ES-I3 (cell line): ENCODE measurements around the gene SIAE.
"Not testable (repeated sequence)": the region's sequence is repeated elsewhere in the genome, so short reads cannot be mapped to it uniquely, and the experiment has no call there.

ENCODE experiments used
- H3K36me3 ChIP-seq: 2 replicates; pipeline ENCODE4 v1.6.1; 2013; ENCODE audit warnings: mild to moderate bottlenecking, low read length, control low read depth, moderate library complexity; ENCODE audit not compliant: insufficient read depth
- H3K4me1 ChIP-seq: 2 replicates; pipeline ENCODE4 v1.6.1; 2013; ENCODE audit warnings: mild to moderate bottlenecking, control low read depth, low read length; ENCODE audit not compliant: insufficient read depth
- H3K9ac ChIP-seq: 2 replicates; pipeline ENCODE4 v1.6.1; 2013; ENCODE audit warnings: low read depth, mild to moderate bottlenecking, low read length, moderate library complexity
- H3K9me3 ChIP-seq: 2 replicates; pipeline ENCODE4 v1.6.1; 2013; ENCODE audit warnings: mild to moderate bottlenecking, low read length, moderate library complexity; ENCODE audit not compliant: control insufficient read depth, insufficient read depth

SIAE gene

GRCh38 chr11:124623861-124624525, 49.5 kb downstream of the SIAE start:
- Histone ChIP-seq H3K9ac (peak overlapping the region; percentile 76; the same call in 1 of the 2 replicates), H3K36me3 (peaks cover 14% of the 10 kb centered on the region), H3K4me1 (peaks cover 3% of the 10 kb centered on the region; the same call in 1 of the 2 replicates), H3K9me3 (no peaks in the 10 kb centered on the region)

GRCh38 chr11:124622531-124623451, 50.7 kb downstream of the SIAE start, which contains the start of gene TBRG1:
Gene TBRG1 (plus strand): TSS chr11:124622864. CDS start chr11:124623084, 220 bp downstream.
- peak within 1 kb of the TSS; percentile 76 for H3K9ac ChIP-seq

GRCh38 chr11:124618863-124619262, 54.7 kb downstream of the SIAE start:
- no peaks in the 10 kb centered on the region for H3K36me3 ChIP-seq
- no peak overlapping the region for H3K9ac ChIP-seq
- peaks cover 1% of the 10 kb centered on the region; the same call in 1 of the 2 replicates for H3K4me1 ChIP-seq
- no peaks in the 10 kb centered on the region for H3K9me3 ChIP-seq

More at GRCh38 chr11:124622531-124623451, 50.7 kb downstream of the SIAE start, which contains the start of gene TBRG1:
- H3K9me3 ChIP-seq: no peaks in the 10 kb centered on the region
- H3K36me3 ChIP-seq: peaks cover 14% of the 10 kb centered on the region
- H3K4me1 ChIP-seq: peaks cover 3% of the 10 kb centered on the region; the same call in 1 of the 2 replicates

- H3K9ac ChIP-seq: no peak overlapping the region
- H3K4me1 ChIP-seq: no peaks in the 10 kb centered on the region
- H3K9me3 ChIP-seq: no peaks in the 10 kb centered on the region
- H3K36me3 ChIP-seq: no peaks in the 10 kb centered on the region
These were observed 60.8 kb downstream of the SIAE start for GRCh38 chr11:124612567-124613246.

- Histone ChIP-seq H3K4me1 (no peaks in the 10 kb centered on the region), H3K36me3 (no peaks in the 10 kb centered on the region), H3K9me3 (no peaks in the 10 kb centered on the region), H3K9ac (no peak overlapping the region)
These were observed 61.5 kb downstream of the SIAE start for GRCh38 chr11:124612045-124612444.

GRCh38 chr11:124611064-124611463, 62.5 kb downstream of the SIAE start, which contains the start of gene PANX3:
Gene PANX3 (plus strand): TSS chr11:124611428. CDS start chr11:124611557, 129 bp downstream.
- Histone ChIP-seq H3K4me1 (no peaks in the 10 kb centered on the region), H3K9ac (no peak within 1 kb of the TSS), H3K36me3 (no peaks in the 10 kb centered on the region), H3K9me3 (no peaks in the 10 kb centered on the region)

GRCh38 chr11:124610295-124610694, 63.2 kb downstream of the SIAE start:
- Histone ChIP-seq H3K36me3 (no peaks in the 10 kb centered on the region), H3K9ac (no peak overlapping the region), H3K4me1 (no peaks in the 10 kb centered on the region), H3K9me3 (no peaks in the 10 kb centered on the region)

- Histone ChIP-seq H3K4me1 (no peaks in the 10 kb centered on the region), H3K36me3 (no peaks in the 10 kb centered on the region), H3K9ac (no peak overlapping the region)
These were observed 65.4 kb downstream of the SIAE start for GRCh38 chr11:124608147-124608546.

GRCh38 chr11:124605719-124606118, 67.8 kb downstream of the SIAE start:
- Histone ChIP-seq H3K36me3 (no peaks in the 10 kb centered on the region), H3K9me3 (no peaks in the 10 kb centered on the region), H3K4me1 (peaks cover 8% of the 10 kb centered on the region; the same call in 1 of the 2 replicates), H3K9ac (no peak overlapping the region)

More at GRCh38 chr11:124608147-124608546, 65.4 kb downstream of the SIAE start:
- H3K9me3 ChIP-seq: no peaks in the 10 kb centered on the region

GRCh38 chr11:124602723-124603122, 70.8 kb downstream of the SIAE start:
- H3K4me1 ChIP-seq, H3K9ac ChIP-seq, H3K36me3 ChIP-seq, H3K9me3 ChIP-seq: not testable (repeated sequence)

- Histone ChIP-seq H3K36me3 (no peaks in the 10 kb centered on the region), H3K4me1 (peaks cover 10% of the 10 kb centered on the region; the same call in 1 of the 2 replicates), H3K9me3 (no peaks in the 10 kb centered on the region), H3K9ac (no peak overlapping the region)
These were observed 71.3 kb downstream of the SIAE start for GRCh38 chr11:124602193-124602592.

- Histone ChIP-seq H3K9ac (no peak overlapping the region), H3K9me3 (no peaks in the 10 kb centered on the region), H3K36me3 (no peaks in the 10 kb centered on the region), H3K4me1 (peaks cover 10% of the 10 kb centered on the region; the same call in 1 of the 2 replicates)
These were observed 72.8 kb downstream of the SIAE start for GRCh38 chr11:124600621-124601320.

- no peaks in the 10 kb centered on the region for H3K36me3 ChIP-seq
These were observed 75.9 kb downstream of the SIAE start for GRCh38 chr11:124597626-124598025.

More at GRCh38 chr11:124597626-124598025, 75.9 kb downstream of the SIAE start:
- peaks cover 10% of the 10 kb centered on the region; the same call in 1 of the 2 replicates for H3K4me1 ChIP-seq
- H3K9ac ChIP-seq: no peak overlapping the region
- H3K9me3 ChIP-seq: no peaks in the 10 kb centered on the region
